Measurements from ENCODE around the gene DACH1. TPM values are rescaled to one million over a fixed set of nuclear protein-coding genes. Genes with fewer than 3 reads are reported as not detected.

DACH1 gene
- total and polyA plus RNA-seq, 2 of the 8 experiments (the other 6 are each of a cell fraction or from before 2014, with no cell fraction given), result 0.12 to 0.67 TPM

DNA sequence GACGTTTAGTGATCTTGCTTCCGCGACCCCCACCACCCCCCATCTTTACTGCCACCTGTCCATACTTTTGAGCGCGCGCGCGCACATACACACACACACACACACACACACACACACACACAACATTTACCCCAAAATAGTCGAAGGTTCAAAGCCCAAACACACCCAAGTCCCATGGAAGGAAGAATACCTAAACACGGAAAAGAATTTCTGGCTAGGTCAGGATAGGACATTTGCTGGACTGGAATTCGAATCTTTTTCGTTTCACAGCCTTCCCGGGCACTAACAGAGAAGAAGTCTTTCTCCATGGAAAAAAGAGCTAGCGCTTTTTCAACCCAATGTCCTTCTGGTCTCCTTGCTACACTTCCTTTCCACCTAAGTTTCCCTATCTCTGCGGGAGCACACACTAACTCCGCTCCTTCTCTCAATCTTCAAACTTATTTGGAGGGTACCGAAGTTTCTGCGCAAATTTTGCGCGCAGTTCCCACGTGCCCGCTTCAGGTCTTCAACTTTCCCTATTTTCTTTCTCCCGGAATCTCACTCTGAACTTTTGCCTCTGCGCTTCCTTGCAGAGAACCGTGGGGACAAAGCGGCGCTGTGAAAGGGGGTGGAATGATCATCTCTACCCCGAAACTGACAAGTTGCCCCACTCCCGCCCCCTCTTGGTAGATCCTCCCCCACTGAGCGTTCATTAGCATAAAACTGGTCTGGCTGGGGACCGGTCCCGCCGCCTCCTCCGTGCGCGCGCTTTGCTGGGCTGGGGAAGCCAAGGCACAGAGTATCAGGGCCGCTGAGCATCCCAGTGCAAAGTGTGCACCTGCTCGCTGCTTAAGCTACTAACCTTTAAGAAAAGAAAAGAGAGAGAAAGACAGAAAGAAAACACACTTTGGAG, 2.7 kb downstream of the DACH1 start:
- Histone ChIP-seq H4K20me1 (replicated peaks in 1 of 2; ENCODE audit: control insufficient read depth in 1 of 2, insufficient read depth in 2 of 2, low read length in 2 of 2) (no peaks in the 10 kb centered on the region), H3K4ac (replicated peaks; ENCODE audit: insufficient read length, low read depth, low read length) (no peak overlapping the region), H3K36me3 (ENCODE audit: control insufficient read depth in 2 of 4, insufficient read depth in 4 of 4, low read length in 3 of 4) (no peaks in the 10 kb centered on the region), H3K4me2 (ENCODE audit: insufficient read depth in 1 of 2, low read depth in 2 of 2, low read length in 2 of 2) (peak overlapping the region; percentile 80 to 91), H3K23ac (ENCODE audit: insufficient read length) (no peak overlapping the region), H3K9me3 (ENCODE audit: insufficient read depth in 2 of 2, low read depth in 1 of 2, low read length in 1 of 2) (no peaks in the 10 kb centered on the region), H4K5ac (ENCODE audit: insufficient read length, low read depth, low read length) (no peak overlapping the region), H2BK12ac (ENCODE audit: low read depth, low read length) (no peak overlapping the region), H4K8ac (ENCODE audit: extremely low read depth, insufficient read depth, low read length) (no peak overlapping the region), H2BK20ac (ENCODE audit: low read length) (no peak overlapping the region), H3K27me3 (replicated peaks in 1 of 4; ENCODE audit: control insufficient read depth in 3 of 4, extremely low read depth in 1 of 4, insufficient read depth in 3 of 4, low read length in 3 of 4) (peaks cover 13 to 63% (median 46%) of the 10 kb centered on the region in 4 experiments), H4K91ac (replicated peaks; ENCODE audit: insufficient read length, low read length) (no peak overlapping the region), H3K14ac (ENCODE audit: insufficient read length) (no peak overlapping the region), H3K9ac (replicated peaks in 1 of 4; ENCODE audit: extremely low read depth in 1 of 4, low read depth in 3 of 4, low read length in 3 of 4) (peak overlapping the region in 1 of 4 experiments; percentile 30; a peak in 2 of 7 replicates), H2BK5ac (ENCODE audit: low read depth, low read length) (no peak overlapping the region), H2BK15ac (ENCODE audit: low read length) (no peak overlapping the region), H3K27ac (ENCODE audit: low read depth, low read length) (no peak overlapping the region), H3K4me1 (replicated peaks in 1 of 4; ENCODE audit: control insufficient read depth in 3 of 4, insufficient read depth in 4 of 4, low read length in 3 of 4) (peaks cover 0 to 4% (median 2%) of the 10 kb centered on the region in 4 experiments; a peak in 3 of 7 replicates), H3K79me1 (ENCODE audit: low read depth, low read length) (no peaks in the 10 kb centered on the region), H3K56ac (replicated peaks; ENCODE audit: insufficient read length, low read depth, low read length) (no peak overlapping the region), H3K79me2 (ENCODE audit: control insufficient read depth in 1 of 2, insufficient read depth in 2 of 2, low read length in 2 of 2) (no peaks in the 10 kb centered on the region), H2BK120ac (replicated peaks; ENCODE audit: low read depth, low read length) (no peak overlapping the region), H2AK5ac (ENCODE audit: low read depth, low read length) (no peak overlapping the region), H2AFZ (ENCODE audit: low read length) (peak overlapping the region; percentile 14; the same call in 1 of the 2 replicates), H3K18ac (ENCODE audit: extremely low read depth, low read length) (no peak overlapping the region; the same call in 1 of the 2 replicates), H3K4me3 (ENCODE audit: extremely low read depth in 1 of 4, insufficient read depth in 2 of 4, low read depth in 3 of 4, low read length in 4 of 4) (peak overlapping the region; percentile 65 to 92 (median 74)), H3K23me2 (ENCODE audit: low read depth, low read length) (peaks cover 30% of the 10 kb centered on the region; the same call in 1 of the 2 replicates)
- peak in 1 of 2 experiments; percentile 69 for DNase-seq (ENCODE audit: low read depth in 1 of 2, low spot score in 2 of 2)
- POLR2A ChIA-PET (ENCODE audit: partially characterized antibody), result interaction anchor here (2.1 kb wide), 1 partner anchor 12 kb away, joined by 5 read pairs; no protein-coding TSS in a partner anchor
- WGBS, 2 experiments (ENCODE audit: extremely low coverage in 1 of 2, insufficient coverage in 1 of 2, insufficient read length in 1 of 2, insufficient replicate concordance in 2 of 2, low coverage in 1 of 2, low lambda C conversion rate in 2 of 2, missing lambda C conversion rate in 1 of 2), result 5% methylated on average over 36 of the region's 39 CpGs; no CpG with 5 or more reads in 1 of the 2 experiments
- FAIRE-seq, result no peak
- CTCF ChIA-PET (ENCODE audit: partially characterized antibody), result interaction anchor here (0.9 to 4.2 kb wide), 6 partner anchors 12 to 544 kb away, joined by 3 to 22 read pairs (median 4); no protein-coding TSS in a partner anchor
- TF ChIP-seq, protein P1, sequence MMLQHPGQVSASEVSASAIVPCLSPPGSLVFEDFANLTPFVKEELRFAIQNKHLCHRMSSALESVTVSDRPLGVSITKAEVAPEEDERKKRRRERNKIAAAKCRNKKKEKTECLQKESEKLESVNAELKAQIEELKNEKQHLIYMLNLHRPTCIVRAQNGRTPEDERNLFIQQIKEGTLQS (IDR thresholded peaks at IDR 0.05; ENCODE audit: insufficient read depth, low read depth, low read length), result no peak
- peak; percentile 63 for TF ChIP-seq RNF2 (IDR thresholded peaks at IDR 0.05; ENCODE audit: borderline replicate concordance, low read depth, low read length, missing control alignments, poor library complexity, severe bottlenecking)
- TF ChIP-seq SP4 (IDR thresholded peaks at IDR 0.05; ENCODE audit: low read length), result no peak
- no peak for TF ChIP-seq NANOG (IDR thresholded peaks at IDR 0.05; ENCODE audit: insufficient read depth, low read depth, low read length, poor library complexity, severe bottlenecking)
- TF ChIP-seq SP2 (IDR thresholded peaks at IDR 0.05; ENCODE audit: low read length), result no peak
- TF ChIP-seq TAF7 (optimal IDR thresholded peaks at IDR 0.05; ENCODE audit: borderline replicate concordance, low read depth, low read length), result no peak
- TF ChIP-seq PHF8 (conservative IDR thresholded peaks at IDR 0.05; ENCODE audit: low read depth, low read length), result no peak
- TF ChIP-seq, protein P2, sequence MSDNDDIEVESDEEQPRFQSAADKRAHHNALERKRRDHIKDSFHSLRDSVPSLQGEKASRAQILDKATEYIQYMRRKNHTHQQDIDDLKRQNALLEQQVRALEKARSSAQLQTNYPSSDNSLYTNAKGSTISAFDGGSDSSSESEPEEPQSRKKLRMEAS (IDR thresholded peaks at IDR 0.05), result peak; percentile 56
- peak; percentile 0 for TF ChIP-seq EZH2 (IDR thresholded peaks at IDR 0.05; ENCODE audit: low read depth, low read length, severe bottlenecking)

Measured in H1 (cell line).